Esophagus muscularis mucosa (tissue), 4 donors: Measurements from ENCODE around the gene MYZAP. TPM values are rescaled to one million over a fixed set of nuclear protein-coding genes. Genes with fewer than 3 reads are reported as not detected.

ENCODE experiments used
- DNase-seq: peaks from one replicate; pipeline ENCODE4 v3.0.0-alpha.2; 2017; ENCODE audit errors: extremely low spot score
- H3K27ac ChIP-seq, 4 donors: fragments of 200-600 bp; sonication (generic); replicated peaks in 1 of 4; 1 replicate in 3 of 4; 2 replicates in 1 of 4; pipeline ENCODE4 v1.5.1; 2016 to 2019; ENCODE audit warnings: mild to moderate bottlenecking in 1 of 4
- H3K27me3 ChIP-seq, 4 donors: fragments of 200-600 bp; sonication (generic); one replicate each; pipeline versions ENCODE4 v1.5.1 to v1.6.0; 2016 to 2019
- H3K36me3 ChIP-seq, 4 donors: fragments of 200-600 bp; sonication (generic); one replicate each; pipeline ENCODE4 v1.5.1; 2016 to 2019
- H3K4me1 ChIP-seq, 4 donors: fragments of 200-600 bp; sonication (generic); one replicate each; pipeline ENCODE4 v1.5.1; 2016 to 2019
- H3K4me3 ChIP-seq, 4 donors: fragments of 200-600 bp; sonication (generic); 1 replicate in 2 of 4; 2 replicates in 2 of 4; pipeline ENCODE4 v1.5.1; 2016 to 2019; ENCODE audit warnings: mild to moderate bottlenecking in 4 of 4, moderate library complexity in 1 of 4
- H3K9me3 ChIP-seq, 4 donors: fragments of 200-600 bp; sonication (generic); 1 replicate in 3 of 4; 2 replicates in 1 of 4; pipeline ENCODE4 v1.5.1; 2016 to 2019
- CTCF ChIP-seq, 3 experiments: fragments of 200-600 bp in 2 of 3; fragments of 450-650 bp in 1 of 3; sonication (generic) in 2 of 3; IDR thresholded peaks; one replicate each; pipeline ENCODE4 v1.5.1; 2017 to 2019; ENCODE audit warnings: antibody characterized with exemption in 3 of 3, mild to moderate bottlenecking in 2 of 3, moderate library complexity in 1 of 3
- EP300 ChIP-seq: sonication (generic); formaldehyde crosslinking; IDR thresholded peaks from one replicate; pipeline ENCODE4 v1.6.1; 2017; ENCODE audit warnings: antibody characterized with exemption
- POLR2A ChIP-seq: fragments of 450-650 bp; IDR thresholded peaks from one replicate; pipeline ENCODE4 v1.6.1; 2017; ENCODE audit warnings: antibody characterized with exemption, moderate library complexity, mild to moderate bottlenecking, low read depth
- POLR2AphosphoS5 ChIP-seq, 2 donors: sonication (generic); formaldehyde crosslinking; IDR thresholded peaks; one replicate each; pipeline ENCODE4 v1.6.1; 2017; ENCODE audit warnings: antibody characterized with exemption in 2 of 2
- WGBS: methylation state at CpG from one replicate; pipeline ENCODE4 v1.1.5; 2018; 5-methylcytosine and 5-hydroxymethylcytosine counted together
- intact Hi-C: fragments of 100-400 bp; cut with DNase I; formaldehyde crosslinking; loops from one replicate; pipeline ENCODE4 v1.15.1; 2023
- total RNA-seq, 4 donors: library from RNA; depleted of rRNA; stranded (reverse); fragments of >200 nt; gene quantifications; one replicate each; pipeline versions ENCODE4 v1.1.0 to v1.2.1, GENCODE V29; 2016

The MYZAP gene
- total RNA-seq, 4 donors from 2014 or later: 192 to 274 (median 234) TPM

- H3K4me1 ChIP-seq: peaks cover 11 to 49% (median 22%) of the 10 kb centered on the region in 4 donors
- H3K27ac ChIP-seq: no peak overlapping the region
- no peak overlapping the region for H3K4me3 ChIP-seq
- WGBS: 91% methylated on average over 3 of the region's 3 CpGs
- H3K9me3 ChIP-seq: no peaks in the 10 kb centered on the region
- no peak for TF ChIP-seq EP300
- no peak for TF ChIP-seq POLR2AphosphoS5 (IDR thresholded peaks at IDR 0.05)
- no peak for TF ChIP-seq POLR2A
- no peak for TF ChIP-seq CTCF (IDR thresholded peaks at IDR 0.05)
- DNase-seq: no peak
- no peaks in the 10 kb centered on the region for H3K27me3 ChIP-seq
- intact Hi-C loops: no loop called here
- H3K36me3 ChIP-seq: peaks cover 6 to 49% (median 12%) of the 10 kb centered on the region in 4 donors
Observed at GRCh38 chr15:57677204-57677603, 85.5 kb downstream of the MYZAP start.

GRCh38 chr15:57680021-57680420, 88.3 kb downstream of the MYZAP start:
- peaks cover 37 to 64% (median 49%) of the 10 kb centered on the region in 4 donors for H3K4me1 ChIP-seq
- H3K27me3 ChIP-seq: no peaks in the 10 kb centered on the region
- H3K36me3 ChIP-seq: peaks cover 4 to 58% (median 10%) of the 10 kb centered on the region in 4 donors
- H3K27ac ChIP-seq: no peak overlapping the region
- DNase-seq: no peak
- intact Hi-C loops: no loop called here
- H3K9me3 ChIP-seq: no peaks in the 10 kb centered on the region
- no peak overlapping the region for H3K4me3 ChIP-seq
- TF ChIP-seq CTCF (IDR thresholded peaks at IDR 0.05) (no peak), EP300 (no peak), POLR2AphosphoS5 (IDR thresholded peaks at IDR 0.05) (no peak), POLR2A (no peak)
- WGBS: 87% methylated on average over 1 of the region's 1 CpG

GRCh38 chr15:57681011-57681410, 89.3 kb downstream of the MYZAP start:
- H3K36me3 ChIP-seq: peaks cover 0 to 56% (median under 1%) of the 10 kb centered on the region in 4 donors
- no peak for TF ChIP-seq EP300
- no peak for TF ChIP-seq CTCF (IDR thresholded peaks at IDR 0.05)
- no peak for TF ChIP-seq POLR2A
- TF ChIP-seq POLR2AphosphoS5 (IDR thresholded peaks at IDR 0.05): no peak
- no peak overlapping the region for H3K27ac ChIP-seq
- intact Hi-C loops: no loop called here
- no peak overlapping the region for H3K4me3 ChIP-seq
- DNase-seq: no peak
- 100% methylated on average over 1 of the region's 1 CpG for WGBS
- H3K4me1 ChIP-seq: peaks cover 45 to 64% (median 58%) of the 10 kb centered on the region in 4 donors
- H3K9me3 ChIP-seq: no peaks in the 10 kb centered on the region
- H3K27me3 ChIP-seq: no peaks in the 10 kb centered on the region

DNA sequence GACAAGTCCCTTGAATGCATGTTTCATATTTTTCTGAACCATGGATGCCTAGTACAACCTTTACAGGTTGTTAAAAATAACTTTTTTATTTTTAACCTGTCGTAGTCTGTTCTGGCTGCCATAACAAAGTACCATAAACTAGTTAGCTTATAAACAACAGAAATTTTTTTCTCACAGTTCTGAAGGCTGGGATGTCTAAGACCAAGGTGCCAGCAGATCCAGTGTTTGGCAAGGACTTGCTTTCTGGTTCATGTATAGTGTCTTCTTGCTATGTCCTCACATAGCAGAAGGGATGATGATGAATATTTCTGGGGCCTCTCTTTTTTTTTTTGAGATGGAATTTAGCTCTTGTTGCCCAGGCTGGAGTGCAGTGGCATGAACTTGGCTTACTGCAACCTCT, 91.8 kb downstream of the MYZAP start:
- Histone ChIP-seq H3K36me3 (peaks cover 0 to 43% (median 0%) of the 10 kb centered on the region in 4 donors), H3K4me1 (peaks cover 51 to 69% (median 61%) of the 10 kb centered on the region in 4 donors), H3K9me3 (no peaks in the 10 kb centered on the region), H3K27ac (peak overlapping the region; percentile 78 to 83 (median 81)), H3K27me3 (no peaks in the 10 kb centered on the region), H3K4me3 (no peak overlapping the region)
- intact Hi-C loops: no loop called here
- no peak for DNase-seq
- no peak for TF ChIP-seq POLR2A
- peak; percentile 9 for TF ChIP-seq EP300
- TF ChIP-seq POLR2AphosphoS5 (IDR thresholded peaks at IDR 0.05): peak; percentile 52 to 76
- WGBS: 44% methylated on average over 1 of the region's 1 CpG

GRCh38 chr15:57684491-57685151, 92.9 kb downstream of the MYZAP start:
- no peak for DNase-seq
- Histone ChIP-seq H3K9me3 (no peaks in the 10 kb centered on the region), H3K27me3 (no peaks in the 10 kb centered on the region), H3K27ac (peak overlapping the region; percentile 78 to 83 (median 81)), H3K4me1 (peaks cover 51 to 69% (median 59%) of the 10 kb centered on the region in 4 donors), H3K4me3 (no peak overlapping the region), H3K36me3 (peaks cover 0 to 34% (median 0%) of the 10 kb centered on the region in 4 donors)
- 70% methylated on average over 8 of the region's 8 CpGs for WGBS
- intact Hi-C loops: no loop called here
- TF ChIP-seq EP300 (no peak), POLR2A (no peak), POLR2AphosphoS5 (IDR thresholded peaks at IDR 0.05) (no peak), CTCF (IDR thresholded peaks at IDR 0.05) (no peak)
